ENCODE measurements around the gene TAS2R4. TPM values are rescaled to one million over a fixed set of nuclear protein-coding genes. Genes with fewer than 3 reads are reported as not detected.
"Not testable (repeated sequence)": the region's sequence is repeated elsewhere in the genome, so short reads cannot be mapped to it uniquely, and the experiment has no call there.

TAS2R4 gene
- total RNA-seq, 1 donor from 2014 or later = 1.2 TPM

DNA sequence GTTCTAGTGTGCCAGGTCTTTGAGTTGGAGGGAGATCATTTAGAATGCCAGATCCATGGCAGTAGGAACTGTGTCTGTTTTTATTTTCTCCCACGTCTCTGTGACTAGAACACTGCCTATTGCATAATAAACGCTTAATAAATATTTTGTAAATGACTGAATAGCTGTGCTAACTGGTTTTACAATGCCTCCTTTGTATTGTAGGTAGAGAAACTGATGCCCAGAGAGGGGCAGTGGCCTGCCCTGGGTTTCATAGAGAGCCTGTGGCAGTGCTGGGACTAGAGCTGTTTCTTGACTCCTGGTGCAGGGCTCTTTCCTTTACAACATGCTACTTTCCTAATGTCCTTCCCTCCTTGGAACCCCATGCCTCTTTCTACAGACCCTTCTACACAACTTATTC lies 16.1 kb downstream of the TAS2R4 start:
- FAIRE-seq = no peak
- no peaks in the 10 kb centered on the region for H3K79me2 ChIP-seq (ENCODE audit: insufficient read depth, low read length)
- Mint-ChIP-seq H3K36me3 (ENCODE audit: low read depth, unreplicated experiment) (peaks cover 6% of the 10 kb centered on the region), H3K4me1 (ENCODE audit: low read depth, unreplicated experiment) (no peaks in the 10 kb centered on the region), H3K4me3 (ENCODE audit: unreplicated experiment) (no peak overlapping the region), H3K27me3 (ENCODE audit: low read depth, unreplicated experiment) (no peaks in the 10 kb centered on the region), H3K27ac (ENCODE audit: unreplicated experiment) (no peak overlapping the region), H3K9me3 (ENCODE audit: unreplicated experiment) (no peaks in the 10 kb centered on the region)
- DNase-seq (ENCODE audit: low read depth) = no peak
- no peak for TF ChIP-seq EZH2 (IDR thresholded peaks at IDR 0.05; ENCODE audit: insufficient read depth, low read length)
- TF ChIP-seq, protein P1, sequence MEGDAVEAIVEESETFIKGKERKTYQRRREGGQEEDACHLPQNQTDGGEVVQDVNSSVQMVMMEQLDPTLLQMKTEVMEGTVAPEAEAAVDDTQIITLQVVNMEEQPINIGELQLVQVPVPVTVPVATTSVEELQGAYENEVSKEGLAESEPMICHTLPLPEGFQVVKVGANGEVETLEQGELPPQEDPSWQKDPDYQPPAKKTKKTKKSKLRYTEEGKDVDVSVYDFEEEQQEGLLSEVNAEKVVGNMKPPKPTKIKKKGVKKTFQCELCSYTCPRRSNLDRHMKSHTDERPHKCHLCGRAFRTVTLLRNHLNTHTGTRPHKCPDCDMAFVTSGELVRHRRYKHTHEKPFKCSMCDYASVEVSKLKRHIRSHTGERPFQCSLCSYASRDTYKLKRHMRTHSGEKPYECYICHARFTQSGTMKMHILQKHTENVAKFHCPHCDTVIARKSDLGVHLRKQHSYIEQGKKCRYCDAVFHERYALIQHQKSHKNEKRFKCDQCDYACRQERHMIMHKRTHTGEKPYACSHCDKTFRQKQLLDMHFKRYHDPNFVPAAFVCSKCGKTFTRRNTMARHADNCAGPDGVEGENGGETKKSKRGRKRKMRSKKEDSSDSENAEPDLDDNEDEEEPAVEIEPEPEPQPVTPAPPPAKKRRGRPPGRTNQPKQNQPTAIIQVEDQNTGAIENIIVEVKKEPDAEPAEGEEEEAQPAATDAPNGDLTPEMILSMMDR (IDR thresholded peaks at IDR 0.05; ENCODE audit: insufficient read depth, low read depth, low read length) = no peak
- no peaks in the 10 kb centered on the region for H3K27me3 ChIP-seq (ENCODE audit: insufficient read depth, low read length)
- no peaks in the 10 kb centered on the region for H3K9me3 ChIP-seq (ENCODE audit: insufficient read depth, low read depth, low read length)
- no peak overlapping the region for H3K9ac ChIP-seq (ENCODE audit: low read length)
- no peak overlapping the region for H3K4me3 ChIP-seq (ENCODE audit: insufficient read depth, low read depth, low read length)
- no peaks in the 10 kb centered on the region for H3K36me3 ChIP-seq (ENCODE audit: insufficient read depth, low read length)
- no peak overlapping the region for H2AFZ ChIP-seq (ENCODE audit: low read depth, low read length)
- no peaks in the 10 kb centered on the region for H4K20me1 ChIP-seq (ENCODE audit: insufficient read depth, low read length)
- no peak overlapping the region for H3K4me2 ChIP-seq (ENCODE audit: low read length)
- no peak overlapping the region for H3K27ac ChIP-seq (ENCODE audit: low read depth, low read length)
- H3K4me1 ChIP-seq (ENCODE audit: insufficient read depth, low read length) = no peaks in the 10 kb centered on the region

DNA sequence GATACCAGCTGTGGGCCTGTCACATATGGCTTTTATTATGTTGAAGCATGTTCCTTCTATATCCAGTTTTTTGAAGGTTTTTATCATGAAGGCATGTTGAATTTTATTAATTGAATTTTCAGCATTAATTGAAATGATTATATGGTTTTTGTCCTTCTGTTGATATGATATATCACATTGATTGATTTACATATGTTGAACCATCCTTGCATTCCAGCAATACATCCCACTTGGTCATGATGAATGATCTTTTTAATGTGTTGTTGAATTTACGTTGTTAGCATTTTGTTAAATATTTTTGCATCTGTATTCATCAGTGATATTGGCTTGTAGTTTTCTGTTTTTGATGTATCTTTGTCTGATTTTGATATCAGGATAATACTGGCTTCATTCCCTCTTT lies 43.6 kb downstream of the TAS2R4 start:
- Histone ChIP-seq H3K4me3 (ENCODE audit: insufficient read depth, low read depth, low read length) (no peak overlapping the region), H3K4me2 (ENCODE audit: low read length) (no peak overlapping the region), H3K9me3 (ENCODE audit: insufficient read depth, low read depth, low read length) (no peaks in the 10 kb centered on the region), H4K20me1 (ENCODE audit: insufficient read depth, low read length) (no peaks in the 10 kb centered on the region), H2AFZ (ENCODE audit: low read depth, low read length) (no peak overlapping the region), H3K4me1 (ENCODE audit: insufficient read depth, low read length) (no peaks in the 10 kb centered on the region), H3K9ac (ENCODE audit: low read length) (no peak overlapping the region), H3K27ac (ENCODE audit: low read depth, low read length) (no peak overlapping the region), H3K36me3 (ENCODE audit: insufficient read depth, low read length) (no peaks in the 10 kb centered on the region), H3K27me3 (ENCODE audit: insufficient read depth, low read length) (no peaks in the 10 kb centered on the region), H3K79me2 (ENCODE audit: insufficient read depth, low read length) (no peaks in the 10 kb centered on the region)
- Mint-ChIP-seq H3K36me3 (ENCODE audit: low read depth, unreplicated experiment) (peaks cover 1% of the 10 kb centered on the region), H3K9me3 (ENCODE audit: unreplicated experiment) (peaks cover 13% of the 10 kb centered on the region), H3K4me1 (ENCODE audit: low read depth, unreplicated experiment) (no peaks in the 10 kb centered on the region), H3K27me3 (ENCODE audit: low read depth, unreplicated experiment) (no peaks in the 10 kb centered on the region), H3K4me3 (ENCODE audit: unreplicated experiment) (no peak overlapping the region), H3K27ac (ENCODE audit: unreplicated experiment) (no peak overlapping the region)
- TF ChIP-seq EZH2 (IDR thresholded peaks at IDR 0.05; ENCODE audit: insufficient read depth, low read length) = no peak
- TF ChIP-seq, protein P1 (IDR thresholded peaks at IDR 0.05; ENCODE audit: insufficient read depth, low read depth, low read length) = no peak
- FAIRE-seq = no peak
- no peak for DNase-seq (ENCODE audit: low read depth)

DNA sequence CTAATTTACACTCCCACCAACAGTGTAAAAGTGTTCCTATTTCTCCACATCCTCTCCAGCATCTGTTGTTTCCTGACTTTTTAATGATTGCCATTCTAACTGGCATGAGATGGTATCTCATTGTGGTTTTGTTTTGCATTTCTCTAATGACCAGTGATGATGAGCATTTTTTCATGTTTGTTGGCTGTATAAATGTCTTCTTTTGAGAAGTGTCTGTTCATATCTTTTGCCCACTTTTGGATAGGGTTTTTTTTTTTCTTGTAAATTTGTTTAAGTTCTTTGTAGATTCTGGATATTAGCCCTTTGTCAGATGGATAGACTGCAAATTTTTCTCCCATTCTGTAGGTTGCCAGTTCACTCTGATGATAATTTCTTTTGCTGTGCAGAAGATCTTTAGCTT lies 46.0 kb downstream of the TAS2R4 start:
- H3K27ac ChIP-seq (ENCODE audit: low read depth, low read length); H3K4me3 Mint-ChIP-seq (ENCODE audit: unreplicated experiment); H2AFZ ChIP-seq (ENCODE audit: low read depth, low read length); FAIRE-seq; H3K4me1 ChIP-seq (ENCODE audit: insufficient read depth, low read length); H3K79me2 ChIP-seq (ENCODE audit: insufficient read depth, low read length); H3K4me2 ChIP-seq (ENCODE audit: low read length); H4K20me1 ChIP-seq (ENCODE audit: insufficient read depth, low read length); H3K4me1 Mint-ChIP-seq (ENCODE audit: low read depth, unreplicated experiment); H3K9me3 ChIP-seq (ENCODE audit: insufficient read depth, low read depth, low read length); H3K4me3 ChIP-seq (ENCODE audit: insufficient read depth, low read depth, low read length); H3K27ac Mint-ChIP-seq (ENCODE audit: unreplicated experiment); H3K27me3 ChIP-seq (ENCODE audit: insufficient read depth, low read length); H3K9ac ChIP-seq (ENCODE audit: low read length); DNase-seq (ENCODE audit: low read depth); H3K27me3 Mint-ChIP-seq (ENCODE audit: low read depth, unreplicated experiment); H3K36me3 Mint-ChIP-seq (ENCODE audit: low read depth, unreplicated experiment); H3K36me3 ChIP-seq (ENCODE audit: insufficient read depth, low read length): not testable (repeated sequence)
- H3K9me3 Mint-ChIP-seq (ENCODE audit: unreplicated experiment) = peaks cover 13% of the 10 kb centered on the region

Other genes starting within 250 kb of the TAS2R4 start
- 28.6 and 29.9 TPM in 2 replicates for gene AGK, start 225.3 kb upstream of the TAS2R4 start, total RNA-seq
- 9.8 and 10.5 TPM in 2 replicates for gene DENND11, start 74.5 kb upstream of the TAS2R4 start, total RNA-seq
- not detected in 2 replicates for gene WEE2, start 68.3 kb upstream of the TAS2R4 start, total RNA-seq
- gene SSBP1, start 38.3 kb upstream of the TAS2R4 start, total RNA-seq = 138 and 146 TPM in 2 replicates
- gene TAS2R3, start 12.6 kb upstream of the TAS2R4 start, total RNA-seq = 1.00 and 1.2 TPM in 2 replicates
- gene TAS2R5, start 13.5 kb downstream of the TAS2R4 start, total RNA-seq = 1.3 and 1.5 TPM in 2 replicates
- gene PRSS37, start 64.8 kb downstream of the TAS2R4 start, total RNA-seq = not detected in 2 replicates
- gene OR9A4, start 139.7 kb downstream of the TAS2R4 start, total RNA-seq = not detected in 2 replicates
- gene CLEC5A, start 170.3 kb downstream of the TAS2R4 start, total RNA-seq = not detected in 2 replicates
- not detected in 2 replicates for gene TAS2R38, start 197.1 kb downstream of the TAS2R4 start, total RNA-seq
- 3.2 and 4.5 TPM in 2 replicates for gene MGAM, start 219.2 kb downstream of the TAS2R4 start, total RNA-seq

Data from astrocyte (in vitro differentiated cells and primary cell).